IMR-90 (cell line): ENCODE data around the gene DBN1. TPM values are rescaled to one million over a fixed set of nuclear protein-coding genes. Genes with fewer than 3 reads are reported as not detected.

ENCODE experiments used
- BHLHE40 ChIP-seq: fragments of 150-350 bp; IDR thresholded peaks from 2 replicates; pipeline ENCODE4 v1.6.1; 2016; ENCODE audit warnings: mild to moderate bottlenecking, low read depth, low read length
- CHD1 ChIP-seq: IDR thresholded peaks from 2 replicates; pipeline ENCODE4 v1.6.1; 2012; ENCODE audit warnings: low read depth, low read length, improper control_type of control experiment
- FOS ChIP-seq: fragments of 150-350 bp; IDR thresholded peaks from 2 replicates; pipeline ENCODE4 v1.6.1; 2016; ENCODE audit warnings: low read depth, low read length
- NFE2L2 ChIP-seq: fragments of 150-350 bp; IDR thresholded peaks from 2 replicates; pipeline ENCODE4 v1.6.1; 2016; ENCODE audit warnings: low read depth, mild to moderate bottlenecking, low read length
- RFX5 ChIP-seq: IDR thresholded peaks from 2 replicates; pipeline ENCODE4 v1.8.0; 2012; ENCODE audit warnings: low read depth, mild to moderate bottlenecking, low read length, moderate library complexity
- polyA plus RNA-seq, 3 experiments: library from polyadenylated mRNA; depleted of rRNA; stranded (reverse); fragments of >200 nt; gene quantifications; 2 replicates each; pipeline ENCODE4 v1.2.3, GENCODE V29; 2012; ENCODE audit warnings: low replicate concordance in 1 of 3
- total RNA-seq: library from RNA; depleted of rRNA; stranded (reverse); fragments of >200 nt; gene quantifications from 2 replicates; pipeline ENCODE4 v1.2.3, GENCODE V29; 2012

Gene DBN1
- total and polyA plus RNA-seq, 2 of the 4 experiments (the other 2 are of a cell fraction): 122 to 187 TPM

GRCh38 chr5:177428574-177429217 is 44.7 kb downstream of the DBN1 start (continued):
- TF ChIP-seq NFE2L2 (no peak), CHD1 (no peak), FOS (no peak), RFX5 (no peak), BHLHE40 (no peak)
